Astrocyte (in vitro differentiated cells and primary cell): ENCODE data around the gene ZNF385D. TPM values are rescaled to one million over a fixed set of nuclear protein-coding genes. Genes with fewer than 3 reads are reported as not detected.

Source experiments
- DNase-seq: peaks from one replicate; pipeline ENCODE4 v3.0.0-alpha.2; 2010; ENCODE audit warnings: low read depth
- FAIRE-seq: peaks from 2 replicates; lab custom pipeline; 2011; peaks lifted over from hg19 to GRCh38; lab: Jason Lieb, UNC
- H2AFZ ChIP-seq: 2 replicates; pipeline ENCODE4 v1.6.0; 2012; ENCODE audit warnings: low read depth, low read length, inconsistent platforms
- H3K27ac ChIP-seq: 2 replicates; pipeline ENCODE4 v1.5.1; 2011; ENCODE audit warnings: low read depth, low read length, inconsistent platforms
- H3K27me3 ChIP-seq: 2 replicates; pipeline ENCODE4 v1.6.0; 2011; ENCODE audit warnings: low read length, inconsistent platforms; ENCODE audit not compliant: insufficient read depth
- H3K36me3 ChIP-seq: 2 replicates; pipeline ENCODE4 v1.5.1; 2011; ENCODE audit warnings: low read length, inconsistent platforms; ENCODE audit not compliant: insufficient read depth
- H3K4me1 ChIP-seq: 2 replicates; pipeline ENCODE4 v1.5.1; 2011; ENCODE audit warnings: low read length, inconsistent platforms; ENCODE audit not compliant: insufficient read depth
- H3K4me2 ChIP-seq: 2 replicates; pipeline ENCODE4 v1.6.0; 2012; ENCODE audit warnings: low read length, inconsistent platforms
- H3K4me3 ChIP-seq: 2 replicates; pipeline ENCODE4 v1.5.1; 2011; ENCODE audit warnings: low read depth, mild to moderate bottlenecking, low read length, inconsistent platforms; ENCODE audit not compliant: insufficient read depth
- H3K79me2 ChIP-seq: 2 replicates; pipeline ENCODE4 v1.6.0; 2012; ENCODE audit warnings: mild to moderate bottlenecking, low read length, inconsistent platforms; ENCODE audit not compliant: insufficient read depth
- H3K9ac ChIP-seq: 2 replicates; pipeline ENCODE4 v1.6.0; 2012; ENCODE audit warnings: mild to moderate bottlenecking, low read length, inconsistent platforms
- H3K9me3 ChIP-seq: 2 replicates; pipeline ENCODE4 v1.5.1; 2012; ENCODE audit warnings: low read depth, mild to moderate bottlenecking, low read length, inconsistent platforms; ENCODE audit not compliant: insufficient read depth
- H4K20me1 ChIP-seq: 2 replicates; pipeline ENCODE4 v1.6.0; 2012; ENCODE audit warnings: low read length, inconsistent platforms; ENCODE audit not compliant: insufficient read depth
- H3K27ac Mint-ChIP-seq: one replicate; pipeline ENCODE4 v1.8.0; 2021; ENCODE audit warnings: mild to moderate bottlenecking, mixed read lengths; ENCODE audit not compliant: unreplicated experiment
- H3K27me3 Mint-ChIP-seq: one replicate; pipeline ENCODE4 v1.8.0; 2021; ENCODE audit warnings: low read depth, mixed read lengths; ENCODE audit not compliant: unreplicated experiment
- H3K36me3 Mint-ChIP-seq: one replicate; pipeline ENCODE4 v1.8.0; 2021; ENCODE audit warnings: low read depth, mixed read lengths; ENCODE audit not compliant: unreplicated experiment
- H3K4me1 Mint-ChIP-seq: one replicate; pipeline ENCODE4 v1.8.0; 2021; ENCODE audit warnings: low read depth, mixed read lengths; ENCODE audit not compliant: unreplicated experiment
- H3K4me3 Mint-ChIP-seq: one replicate; pipeline ENCODE4 v1.8.0; 2021; ENCODE audit warnings: mild to moderate bottlenecking, moderate library complexity, mixed read lengths; ENCODE audit not compliant: unreplicated experiment
- H3K9me3 Mint-ChIP-seq: one replicate; pipeline ENCODE4 v1.8.0; 2021; ENCODE audit warnings: mild to moderate bottlenecking, mixed read lengths; ENCODE audit not compliant: unreplicated experiment
- CTCF ChIP-seq: IDR thresholded peaks from 2 replicates; pipeline ENCODE4 v1.5.1; 2011; ENCODE audit warnings: low read depth, mild to moderate bottlenecking, inconsistent platforms, low read length, moderate library complexity; ENCODE audit not compliant: insufficient read depth
- EZH2 ChIP-seq: IDR thresholded peaks from 2 replicates; pipeline ENCODE4 v1.6.1; 2012; ENCODE audit warnings: mild to moderate bottlenecking, low read length, inconsistent platforms; ENCODE audit not compliant: insufficient read depth
- total RNA-seq: library from RNA; stranded (reverse); gene quantifications from 2 replicates; pipeline ENCODE4 v1.2.1, GENCODE V29; 2021

Gene ZNF385D
- total RNA-seq, 1 donor from 2014 or later: 7.8 TPM

GRCh38 chr3:21573291-21573690 lies 177.7 kb downstream of the ZNF385D start:
- H3K79me2 ChIP-seq: no peaks in the 10 kb centered on the region
- no peak overlapping the region for H2AFZ ChIP-seq
- H3K36me3 ChIP-seq: no peaks in the 10 kb centered on the region

GRCh38 chr3:21564531-21564930 lies 186.5 kb downstream of the ZNF385D start:
- Histone ChIP-seq H3K36me3 (no peaks in the 10 kb centered on the region), H3K4me1 (no peaks in the 10 kb centered on the region), H3K4me3 (no peak overlapping the region), H3K9me3 (no peaks in the 10 kb centered on the region), H3K9ac (no peak overlapping the region), H3K27me3 (no peaks in the 10 kb centered on the region), H2AFZ (no peak overlapping the region), H3K4me2 (no peak overlapping the region), H3K27ac (no peak overlapping the region), H4K20me1 (no peaks in the 10 kb centered on the region), H3K79me2 (no peaks in the 10 kb centered on the region)
- FAIRE-seq (no peak), DNase-seq (no peak)
- TF ChIP-seq EZH2 (no peak), CTCF (no peak)
- H3K4me1 Mint-ChIP-seq: peaks cover 4% of the 10 kb centered on the region
- H3K9me3 Mint-ChIP-seq: peaks cover 1% of the 10 kb centered on the region
- no peak overlapping the region for H3K27ac Mint-ChIP-seq
- no peak overlapping the region for H3K4me3 Mint-ChIP-seq
- no peaks in the 10 kb centered on the region for H3K36me3 Mint-ChIP-seq
- H3K27me3 Mint-ChIP-seq: no peaks in the 10 kb centered on the region

More at GRCh38 chr3:21573291-21573690, 177.7 kb downstream of the ZNF385D start:
- no peaks in the 10 kb centered on the region for H3K9me3 Mint-ChIP-seq
- TF ChIP-seq CTCF (no peak), EZH2 (no peak)
- peak; percentile 54 for DNase-seq
- FAIRE-seq: no peak
- no peaks in the 10 kb centered on the region for H3K36me3 Mint-ChIP-seq
- Histone ChIP-seq H3K27ac (no peak overlapping the region), H3K4me3 (no peak overlapping the region), H3K27me3 (no peaks in the 10 kb centered on the region), H3K4me1 (no peaks in the 10 kb centered on the region), H3K9me3 (no peaks in the 10 kb centered on the region), H3K4me2 (no peak overlapping the region), H3K9ac (no peak overlapping the region), H4K20me1 (no peaks in the 10 kb centered on the region)
- no peak overlapping the region for H3K27ac Mint-ChIP-seq
- H3K4me3 Mint-ChIP-seq: no peak overlapping the region
- peaks cover 4% of the 10 kb centered on the region for H3K4me1 Mint-ChIP-seq
- no peaks in the 10 kb centered on the region for H3K27me3 Mint-ChIP-seq

GRCh38 chr3:21562243-21562642 lies 188.8 kb downstream of the ZNF385D start:
- no peaks in the 10 kb centered on the region for H3K27me3 ChIP-seq
- Mint-ChIP-seq H3K36me3 (peaks cover 5% of the 10 kb centered on the region), H3K4me1 (peaks cover 4% of the 10 kb centered on the region), H3K9me3 (peaks cover 11% of the 10 kb centered on the region), H3K27me3 (no peaks in the 10 kb centered on the region), H3K4me3 (no peak overlapping the region), H3K27ac (peak overlapping the region; percentile 20)
- no peak for TF ChIP-seq CTCF
- TF ChIP-seq EZH2: no peak
- H3K4me1 ChIP-seq: no peaks in the 10 kb centered on the region
- H2AFZ ChIP-seq: no peak overlapping the region
- no peak overlapping the region for H3K4me3 ChIP-seq
- FAIRE-seq: peak; percentile 17
- no peak overlapping the region for H3K4me2 ChIP-seq
- H3K36me3 ChIP-seq: no peaks in the 10 kb centered on the region
- no peak overlapping the region for H3K9ac ChIP-seq
- DNase-seq: peak; percentile 51
- no peaks in the 10 kb centered on the region for H3K79me2 ChIP-seq
- H3K9me3 ChIP-seq: no peaks in the 10 kb centered on the region
- H4K20me1 ChIP-seq: no peaks in the 10 kb centered on the region
- no peak overlapping the region for H3K27ac ChIP-seq
